Thyroid gland (tissue), 4 donors: ENCODE data around the gene LEMD1.
A peak's percentile ranks its signal among the peaks of the same experiment; 100 is the strongest.

Experiments used
- CTCF ChIP-seq, 6 experiments: fragments of 200-600 bp in 3 of 6; fragments of 450-650 bp in 3 of 6; sonication (generic) in 3 of 6; IDR thresholded peaks; one replicate each; pipeline ENCODE4 v1.5.1; 2016 to 2019; ENCODE audit warnings: antibody characterized with exemption in 6 of 6, mild to moderate bottlenecking in 2 of 6, inconsistent platforms in 1 of 6, moderate library complexity in 1 of 6
- POLR2A ChIP-seq, 2 donors: fragments of 450-650 bp; IDR thresholded peaks; one replicate each; pipeline ENCODE4 v1.6.1; 2017; ENCODE audit warnings: antibody characterized with exemption in 2 of 2, mild to moderate bottlenecking in 2 of 2, moderate library complexity in 1 of 2

DNA sequence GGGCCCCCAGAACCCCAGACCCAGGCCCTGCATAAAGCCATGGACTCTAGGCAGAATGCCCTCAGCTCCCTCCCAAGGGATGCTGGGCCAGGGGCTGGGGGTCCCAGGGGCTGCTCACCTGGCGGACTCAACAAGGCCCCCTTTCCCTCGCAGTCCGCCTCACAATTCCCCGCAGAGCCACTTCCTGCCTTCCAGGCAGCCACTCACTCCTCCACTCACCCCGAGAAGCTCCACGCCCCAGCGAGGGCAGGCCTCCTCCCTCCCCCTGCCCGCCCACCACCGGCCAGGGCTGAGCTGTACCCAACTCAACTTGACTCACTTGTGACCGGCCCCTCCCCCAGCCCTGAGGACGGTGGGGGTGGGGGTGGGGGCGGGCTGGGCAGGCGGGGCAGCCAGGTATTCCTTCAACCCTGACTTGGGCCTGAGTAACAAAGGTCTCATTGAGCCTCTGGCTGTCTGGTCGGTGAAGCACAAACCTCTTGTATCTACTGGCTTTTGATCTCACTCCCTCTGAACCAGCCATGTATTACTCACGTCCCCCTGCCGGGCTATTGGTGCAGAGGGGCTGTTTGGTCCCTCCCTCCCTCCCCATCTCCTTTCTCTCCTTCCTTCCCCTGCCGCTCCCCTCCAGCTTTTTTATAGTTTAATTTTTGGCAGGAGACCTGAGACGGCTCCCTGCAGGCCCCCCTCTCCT, 28.0 kb upstream of the LEMD1 start:
- peak in 1 of 6 experiments; percentile 19 for TF ChIP-seq CTCF (IDR thresholded peaks at IDR 0.05)
- TF ChIP-seq POLR2A (IDR thresholded peaks at IDR 0.05): peak in 1 of 2 donors; percentile 84
